CD4-positive, alpha-beta T cell treated with Interleukin-21 for 1 hour (primary cell): ENCODE results near the gene EHBP1.
"Not testable (repeated sequence)": the region's sequence is repeated elsewhere in the genome, so short reads cannot be mapped to it uniquely, and the experiment has no call there.

ENCODE experiments used
- DNase-seq: peaks from one replicate; pipeline ENCODE4 v3.0.0-alpha.2; 2020

Gene EHBP1

GRCh38 chr2:62705859-62706720, 577 bp downstream of the EHBP1 start:
- DNase-seq, result peak; percentile 34

DNA sequence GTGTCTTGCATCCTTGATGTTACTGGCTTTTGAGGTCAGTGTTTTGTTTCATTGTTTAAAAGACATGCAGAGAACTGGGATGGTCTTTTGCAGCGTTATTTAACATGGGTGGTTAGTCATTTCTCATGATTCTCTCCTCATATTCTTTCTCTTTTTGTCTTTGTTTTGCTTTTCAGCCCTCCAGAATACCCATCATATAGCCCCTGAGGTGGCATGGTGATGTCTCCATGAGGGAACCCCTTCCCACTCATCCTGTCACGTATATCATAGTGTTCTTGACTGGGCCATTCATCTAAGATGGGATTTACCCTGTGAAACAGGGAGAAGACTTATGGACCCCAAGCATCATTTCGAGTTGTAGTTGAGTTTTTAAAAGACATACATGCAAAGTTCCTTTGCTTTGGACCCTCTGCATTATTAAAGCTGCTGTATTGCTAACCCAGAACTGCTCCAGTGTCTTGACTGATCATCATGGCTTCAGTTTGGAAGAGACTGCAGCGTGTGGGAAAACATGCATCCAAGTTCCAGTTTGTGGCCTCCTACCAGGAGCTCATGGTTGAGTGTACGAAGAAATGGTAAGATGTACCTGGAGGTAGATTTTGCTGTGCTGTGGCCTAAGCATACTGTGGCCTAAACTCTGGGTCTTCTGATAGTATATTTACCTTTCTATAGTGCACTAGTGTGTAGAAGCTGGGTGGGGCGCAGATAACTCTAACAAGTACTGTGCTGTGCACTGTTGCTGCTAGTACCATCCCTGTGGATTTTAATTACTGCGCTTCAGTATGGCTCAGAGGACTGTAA, 1.4 kb downstream of the EHBP1 start:
- no peak for DNase-seq

DNA sequence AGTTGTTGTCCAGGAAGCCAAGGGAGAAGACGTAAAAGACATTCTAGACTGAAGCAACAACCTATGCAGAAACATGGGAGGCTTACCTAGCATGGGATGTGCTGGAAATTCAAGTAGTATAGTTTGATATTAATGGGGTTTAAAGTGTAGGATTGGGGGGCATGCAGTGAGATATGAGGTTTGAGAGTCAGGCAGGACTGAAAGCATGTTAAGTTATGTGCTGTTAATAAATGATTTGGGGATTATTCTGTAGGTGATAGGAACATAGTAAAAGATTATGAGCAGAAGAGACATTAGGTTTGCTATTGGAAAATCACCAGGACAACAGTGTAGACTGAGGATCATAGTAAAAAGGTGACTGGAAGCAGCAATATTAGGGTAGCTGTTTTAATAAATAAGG, 3.2 kb downstream of the EHBP1 start:
- DNase-seq, result no peak

DNA sequence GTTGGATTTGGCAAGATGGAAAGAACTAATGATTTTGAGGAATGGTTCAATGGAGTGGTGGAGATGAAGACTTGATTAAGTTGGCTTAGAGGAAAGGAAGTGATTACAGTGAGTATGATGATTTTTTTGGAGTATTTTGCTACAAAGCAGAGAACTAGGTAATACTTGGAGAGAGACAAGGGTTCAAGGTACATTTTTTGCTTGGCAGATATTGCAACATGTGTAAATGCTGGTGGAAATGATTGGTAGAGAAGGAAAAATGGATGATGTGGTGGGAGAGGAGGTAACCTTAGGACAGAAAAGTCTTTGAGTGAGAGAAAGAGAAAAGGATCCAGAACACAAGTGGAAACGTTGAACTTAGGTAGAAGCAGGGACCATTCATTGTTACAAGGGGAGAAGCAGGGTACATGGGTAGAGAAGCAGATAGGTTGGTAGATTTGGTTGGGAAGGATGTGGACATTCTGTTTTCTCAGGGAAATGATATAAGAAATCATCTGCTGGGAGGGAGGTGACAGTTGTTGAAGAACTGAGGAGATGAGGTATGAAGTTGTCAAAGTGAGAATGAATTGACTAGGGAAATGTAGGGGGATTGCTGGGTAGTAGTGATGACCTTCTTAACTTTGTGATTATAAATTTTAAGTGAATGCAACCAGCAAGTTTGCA, 6.5 kb downstream of the EHBP1 start:
- no peak for DNase-seq

- DNase-seq, result not testable (repeated sequence)
These were observed 7.7 kb downstream of the EHBP1 start for GRCh38 chr2:62713196-62713595.

- DNase-seq, result no peak
These were observed 8.3 kb downstream of the EHBP1 start for GRCh38 chr2:62713837-62714236.

- DNase-seq, result no peak
These were observed 11.3 kb downstream of the EHBP1 start for GRCh38 chr2:62716768-62717167.

DNA sequence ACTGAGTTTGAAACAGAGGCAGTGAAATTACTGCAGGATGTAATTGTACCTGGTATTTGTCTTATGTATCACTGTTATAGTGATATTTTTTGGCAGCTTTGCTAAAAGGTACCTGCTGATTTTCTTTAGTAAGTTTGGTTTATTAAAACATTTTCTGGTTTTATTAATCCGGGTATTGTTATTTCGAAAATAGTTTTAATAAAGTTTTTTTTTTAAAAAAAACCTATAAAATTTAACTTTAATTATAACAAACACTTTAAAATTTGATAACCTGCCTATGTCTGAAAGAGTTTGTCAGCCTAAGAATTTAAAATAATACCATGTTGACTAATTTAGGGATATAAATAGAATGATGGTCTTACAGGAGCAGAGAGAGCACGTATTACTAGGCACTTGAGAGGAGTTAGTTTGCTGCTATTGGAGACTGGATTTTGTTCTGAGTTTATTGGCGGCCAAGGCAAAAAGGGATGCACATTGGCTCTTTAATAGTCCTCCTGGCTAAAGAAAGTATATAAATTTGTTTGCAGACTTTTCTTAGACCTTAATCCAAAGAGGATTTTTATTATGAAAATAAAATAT, 12.1 kb downstream of the EHBP1 start:
- DNase-seq, result no peak

DNA sequence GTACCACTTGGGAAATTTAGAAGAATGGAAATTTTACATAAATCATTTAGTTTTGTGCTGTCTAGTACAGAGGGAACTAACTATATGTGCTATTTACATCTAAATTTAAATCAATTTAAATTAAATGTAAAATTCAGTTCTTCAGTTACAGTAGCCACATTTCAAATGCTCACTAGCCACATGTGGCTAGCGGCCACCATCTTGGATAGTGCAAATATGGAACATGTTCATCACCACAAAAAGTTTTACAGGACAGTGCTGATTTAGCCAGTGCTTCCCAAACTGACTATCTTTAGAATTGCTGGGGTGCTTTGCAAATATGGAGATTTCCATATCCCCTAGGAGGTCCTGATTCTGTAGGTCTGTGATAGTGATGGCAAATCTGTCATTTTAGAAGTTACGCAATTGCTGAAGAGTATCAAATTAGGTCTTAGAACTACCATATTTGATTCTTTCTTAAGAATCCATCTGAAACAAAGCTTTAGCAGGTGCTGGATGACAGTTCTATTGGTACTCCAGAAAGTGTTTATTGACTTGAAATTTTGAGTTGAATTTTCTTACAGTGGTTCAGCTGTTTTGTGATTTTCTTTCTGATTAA, 12.8 kb downstream of the EHBP1 start:
- no peak for DNase-seq

GRCh38 chr2:62719757-62720156, 14.2 kb downstream of the EHBP1 start:
- no peak for DNase-seq

GRCh38 chr2:62722679-62723078, 17.2 kb downstream of the EHBP1 start:
- no peak for DNase-seq

- no peak for DNase-seq
These were observed 17.7 kb downstream of the EHBP1 start for GRCh38 chr2:62723253-62723652.

DNA sequence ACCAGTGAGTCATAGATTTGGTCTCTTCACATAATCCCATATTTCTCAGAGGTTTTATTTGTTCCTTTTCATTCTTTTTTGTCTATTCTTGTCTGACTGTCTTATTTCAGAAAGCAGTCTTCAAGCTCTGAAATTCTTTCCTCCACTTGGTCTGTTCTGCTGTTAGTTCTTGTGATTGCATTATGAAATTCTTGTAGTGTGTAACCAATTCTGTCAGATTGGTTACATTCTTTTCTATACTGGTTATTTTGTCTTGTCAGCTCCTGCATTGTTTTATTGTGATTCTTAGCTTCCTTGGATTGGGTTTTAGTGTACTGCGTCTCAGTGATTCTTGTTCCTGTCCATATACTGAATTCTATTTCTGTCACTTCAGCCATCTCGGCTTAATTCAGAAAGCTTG, 18.6 kb downstream of the EHBP1 start:
- DNase-seq, result no peak

DNA sequence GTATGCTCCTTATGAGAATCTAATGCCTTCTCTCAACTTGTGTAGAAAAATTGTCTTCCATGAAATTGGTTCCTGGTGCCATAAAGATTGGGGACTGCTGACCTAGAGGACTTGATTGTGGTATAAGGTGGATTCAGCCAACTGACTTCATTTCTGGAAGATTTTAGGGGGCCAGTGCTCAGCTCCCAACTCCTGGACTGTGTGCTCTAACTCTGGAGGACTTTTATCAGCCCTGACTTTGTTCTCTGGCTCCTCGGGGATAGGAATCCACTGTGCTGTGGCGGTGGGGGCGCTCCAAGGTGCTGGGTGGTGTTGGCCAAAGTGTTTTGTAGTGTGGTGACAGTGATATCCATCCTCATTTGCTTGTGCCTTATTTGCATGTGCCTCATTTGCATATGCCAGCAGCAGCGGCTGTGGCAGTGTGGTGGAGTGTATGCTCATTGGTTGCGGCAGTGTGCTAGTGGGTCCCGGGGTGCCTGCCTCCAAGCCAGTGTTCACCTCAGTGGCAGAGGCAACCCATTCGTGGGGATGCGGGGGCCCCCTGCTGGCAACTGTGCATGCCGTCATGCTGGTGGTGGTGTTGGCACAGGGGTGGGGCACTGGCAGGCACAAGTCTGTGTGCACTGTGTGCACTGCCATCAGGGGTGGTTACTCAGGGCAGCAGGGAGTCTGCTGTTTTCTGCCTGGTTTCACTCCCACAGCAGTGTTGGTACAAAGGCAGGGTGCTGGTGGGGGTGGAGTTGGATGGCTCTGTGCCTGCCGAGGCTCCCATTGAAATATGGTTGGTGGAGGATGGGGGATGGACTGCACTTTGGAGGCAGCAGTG, 19.6 kb downstream of the EHBP1 start:
- peak; percentile 42 for DNase-seq

- no peak for DNase-seq
These were observed 20.2 kb downstream of the EHBP1 start for GRCh38 chr2:62725712-62726055.

DNA sequence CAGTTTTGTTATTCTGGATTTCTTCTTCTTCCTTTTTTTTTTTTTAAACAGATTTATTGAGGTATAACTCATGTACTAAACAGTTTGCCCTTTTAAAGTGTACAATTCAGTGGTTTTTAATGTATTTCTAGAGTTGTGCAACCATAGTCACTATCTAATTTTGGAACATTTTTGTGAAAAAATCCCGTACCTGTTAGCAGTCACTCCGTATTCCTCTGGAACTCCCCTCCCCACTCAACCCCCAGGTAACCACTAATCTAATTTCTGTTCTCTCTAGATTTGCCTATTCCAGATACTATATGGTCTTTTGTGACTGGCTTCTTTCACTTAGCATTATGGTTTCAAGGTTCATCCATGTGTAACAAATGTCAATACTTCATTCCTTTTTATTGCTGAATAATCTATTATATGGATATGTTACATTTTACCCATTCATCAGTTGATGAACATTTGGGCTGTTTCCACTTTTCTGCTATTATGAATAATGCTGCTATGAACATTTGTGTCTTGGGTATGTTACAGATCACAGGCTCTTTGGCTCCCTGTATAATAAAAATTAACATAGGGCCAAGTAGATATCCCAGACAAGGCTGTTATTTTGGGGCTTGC, 21.9 kb downstream of the EHBP1 start:
- DNase-seq, result no peak

GRCh38 chr2:62727876-62728566, 22.5 kb downstream of the EHBP1 start:
- DNase-seq, result no peak

DNA sequence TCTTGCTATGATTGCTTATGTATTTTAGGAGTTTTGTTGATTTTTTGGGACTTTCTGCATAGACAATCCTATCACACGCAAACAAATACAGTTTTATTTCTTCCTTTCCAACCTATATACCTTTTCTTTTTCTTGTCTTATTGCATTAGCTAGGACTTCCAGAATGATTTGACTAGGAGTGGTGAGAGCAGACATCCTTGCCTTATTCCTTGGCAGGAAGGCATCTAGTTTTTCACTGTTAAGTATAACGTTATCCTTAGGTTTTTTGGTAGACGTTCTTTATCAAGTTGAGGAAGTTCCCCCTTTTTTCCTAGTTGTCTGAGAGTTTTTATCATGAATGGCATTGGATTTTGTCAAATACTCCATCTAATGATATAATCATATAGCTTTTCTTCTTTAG, 25.8 kb downstream of the EHBP1 start:
- no peak for DNase-seq

DNA sequence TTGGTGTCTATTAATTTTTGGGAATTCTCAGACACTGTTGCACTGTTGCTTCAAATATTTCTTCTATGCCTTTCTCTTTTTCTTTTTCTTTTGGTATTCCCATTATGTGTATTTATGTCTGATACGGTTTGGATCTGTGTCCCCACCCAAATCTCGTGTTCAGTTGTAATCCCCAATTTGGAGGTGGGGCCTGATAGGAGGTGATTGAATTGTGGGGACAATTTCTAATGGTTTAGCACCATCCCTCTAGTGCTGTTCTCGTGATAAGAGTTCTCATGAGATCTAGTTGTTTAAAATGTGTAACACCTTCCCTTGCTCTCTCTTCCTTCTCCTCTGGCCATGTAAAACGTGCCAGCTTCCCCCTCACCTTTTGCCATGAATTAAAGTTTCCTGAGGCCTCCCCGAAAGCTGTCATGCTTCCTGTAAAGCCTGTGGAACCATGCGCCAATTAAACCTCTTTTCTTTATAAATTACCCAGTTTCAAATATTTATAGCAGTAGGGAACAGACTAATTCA, 26.8 kb downstream of the EHBP1 start:
- no peak for DNase-seq

- no peak for DNase-seq
These were observed 28.0 kb downstream of the EHBP1 start for GRCh38 chr2:62733546-62733945.
